HUES48 (cell line): ENCODE data around the gene C5orf22.

ENCODE experiments used
- H3K27ac ChIP-seq: one replicate; pipeline ENCODE4 v1.7.0; 2013; ENCODE audit warnings: low read depth, low read length, inconsistent platforms
- H3K27me3 ChIP-seq: 2 replicates; pipeline ENCODE4 v1.6.1; 2013; ENCODE audit warnings: mild to moderate bottlenecking, low read length; ENCODE audit not compliant: control insufficient read depth, insufficient read depth
- H3K36me3 ChIP-seq: 2 replicates; pipeline ENCODE4 v1.6.1; 2013; ENCODE audit warnings: low read length; ENCODE audit not compliant: control insufficient read depth, insufficient read depth
- H3K4me1 ChIP-seq: 2 replicates; pipeline ENCODE4 v1.6.1; 2013; ENCODE audit warnings: mild to moderate bottlenecking, low read length; ENCODE audit not compliant: control insufficient read depth, insufficient read depth
- H3K4me3 ChIP-seq: 2 replicates; pipeline ENCODE4 v1.5.1; 2013; ENCODE audit warnings: mild to moderate bottlenecking, low read depth, low read length
- H3K9ac ChIP-seq: 2 replicates; pipeline ENCODE4 v1.6.1; 2013; ENCODE audit warnings: mild to moderate bottlenecking, low read depth, low read length, moderate library complexity
- H3K9me3 ChIP-seq: 2 replicates; pipeline ENCODE4 v1.6.1; 2013; ENCODE audit warnings: low read length; ENCODE audit not compliant: control insufficient read depth, insufficient read depth

The C5orf22 gene

DNA sequence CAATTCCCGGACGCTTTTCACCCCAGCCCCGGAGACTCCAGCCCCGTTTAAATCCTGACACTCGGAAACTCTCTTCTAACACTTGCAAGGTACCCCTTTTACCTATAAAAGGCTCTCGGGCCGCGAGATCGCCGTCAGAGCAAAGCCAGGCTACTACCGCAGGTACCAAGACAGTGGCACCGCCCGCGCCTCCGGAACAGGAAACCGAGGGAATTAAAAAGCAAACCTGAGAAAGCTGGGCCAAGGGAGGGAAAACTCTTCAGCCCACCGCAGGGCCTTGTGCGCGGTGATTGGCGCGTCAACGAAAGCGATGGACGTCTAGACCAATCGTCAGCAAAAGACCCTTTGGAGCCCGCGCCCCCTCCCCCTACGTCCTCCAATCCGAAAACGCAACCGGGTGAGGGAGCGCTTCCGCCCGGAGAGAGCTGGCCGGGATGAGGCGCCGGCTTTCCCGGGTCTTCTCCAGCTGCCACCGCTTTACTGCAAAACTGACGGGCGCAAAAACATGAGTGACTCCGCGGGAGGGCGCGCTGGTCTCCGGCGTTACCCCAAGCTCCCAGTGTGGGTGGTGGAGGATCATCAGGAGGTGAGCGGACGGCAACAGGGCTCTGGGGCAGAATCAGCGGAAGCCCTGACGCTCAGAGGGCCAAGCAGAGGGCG, at the start of gene C5orf22, which contains the start of gene DROSHA:
Gene C5orf22 (plus strand): TSS at position 414 of the 660 bp plus-strand sequence. CDS start 92 bp downstream, at position 506.
Gene DROSHA (minus strand): TSS at position 206 of the 660 bp plus-strand sequence. CDS start 3,034 bp downstream, outside the sequence.
- peaks cover 56% of the 10 kb centered on the region for H3K36me3 ChIP-seq
- peaks cover 14% of the 10 kb centered on the region for H3K4me1 ChIP-seq
- no peaks in the 10 kb centered on the region for H3K9me3 ChIP-seq
- H3K9ac ChIP-seq: peak within 1 kb of the TSS; percentile 76
- H3K27ac ChIP-seq: peak within 1 kb of the TSS; percentile 88
- H3K27me3 ChIP-seq: no peaks in the 10 kb centered on the region
- H3K4me3 ChIP-seq: peak within 1 kb of the TSS; percentile 92

GRCh38 chr5:31485376-31486207, 46.5 kb upstream of the C5orf22 start:
- H3K27me3 ChIP-seq: no peaks in the 10 kb centered on the region
- peaks cover 81% of the 10 kb centered on the region for H3K36me3 ChIP-seq
- H3K9ac ChIP-seq: no peak overlapping the region
- no peaks in the 10 kb centered on the region for H3K4me1 ChIP-seq
- H3K9me3 ChIP-seq: no peaks in the 10 kb centered on the region
- H3K27ac ChIP-seq: no peak overlapping the region
- H3K4me3 ChIP-seq: no peak overlapping the region

DNA sequence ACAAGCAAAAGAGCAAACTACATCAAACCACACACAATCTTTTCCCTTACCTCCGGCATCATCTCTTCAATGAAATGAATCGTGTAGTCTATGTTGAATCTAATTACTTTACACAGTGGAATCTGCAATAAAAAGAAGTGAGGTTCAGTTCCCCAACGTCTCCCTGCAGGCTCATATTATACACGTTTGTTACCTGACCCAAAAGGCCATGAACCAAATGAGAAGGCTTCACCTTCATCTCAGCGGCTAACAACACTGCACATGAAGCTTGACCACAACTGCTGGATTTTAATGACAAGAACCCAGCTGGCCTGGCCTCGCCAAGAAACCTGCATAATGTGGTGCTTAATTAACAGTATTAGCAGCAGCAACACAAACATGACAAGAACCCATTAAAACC, 45.7 kb upstream of the C5orf22 start:
- Histone ChIP-seq H3K36me3 (peaks cover 84% of the 10 kb centered on the region), H3K27ac (no peak overlapping the region), H3K27me3 (no peaks in the 10 kb centered on the region), H3K9ac (no peak overlapping the region), H3K9me3 (no peaks in the 10 kb centered on the region), H3K4me1 (0 out of 2 replicates have a peak, but pooled peaks cover 3% of the 10 kb centered on the region), H3K4me3 (no peak overlapping the region)

GRCh38 chr5:31487506-31487905, 44.6 kb upstream of the C5orf22 start:
- 0 out of 2 replicates have a peak, but pooled peaks cover 4% of the 10 kb centered on the region for H3K4me1 ChIP-seq
- H3K9me3 ChIP-seq: no peaks in the 10 kb centered on the region
- peaks cover 86% of the 10 kb centered on the region for H3K36me3 ChIP-seq

DNA sequence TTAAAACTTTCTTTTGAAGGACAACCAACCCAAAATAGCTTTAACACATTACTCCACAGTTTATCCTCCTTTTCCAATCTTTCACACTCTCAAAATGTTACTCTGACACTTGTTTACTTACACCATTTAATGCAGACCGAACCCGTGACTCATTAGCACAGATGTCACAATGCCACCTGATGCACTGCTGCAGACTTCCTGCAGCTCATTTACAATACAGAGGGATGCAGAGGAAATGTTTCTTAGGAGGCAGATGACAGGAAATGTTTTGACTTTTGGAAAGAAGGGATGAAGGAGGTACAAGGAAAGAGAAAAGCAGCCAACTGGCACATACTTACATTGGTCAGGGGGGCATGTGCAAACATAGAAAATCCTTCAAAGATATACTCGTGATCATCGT, 39.2 kb upstream of the C5orf22 start:
- Histone ChIP-seq H3K4me1 (peaks cover 10% of the 10 kb centered on the region), H3K9ac (no peak overlapping the region), H3K27me3 (no peaks in the 10 kb centered on the region), H3K36me3 (peaks cover 90% of the 10 kb centered on the region), H3K4me3 (no peak overlapping the region), H3K27ac (peak overlapping the region; percentile 62), H3K9me3 (no peaks in the 10 kb centered on the region)

More at GRCh38 chr5:31487506-31487905, 44.6 kb upstream of the C5orf22 start:
- Histone ChIP-seq H3K4me3 (no peak overlapping the region), H3K27me3 (no peaks in the 10 kb centered on the region), H3K9ac (no peak overlapping the region), H3K27ac (no peak overlapping the region)

- H3K36me3 ChIP-seq: peaks cover 96% of the 10 kb centered on the region
Observed at GRCh38 chr5:31495336-31495735, 36.8 kb upstream of the C5orf22 start.

GRCh38 chr5:31496301-31496700, 35.8 kb upstream of the C5orf22 start:
- Histone ChIP-seq H3K4me1 (peaks cover 9% of the 10 kb centered on the region), H3K27ac (no peak overlapping the region), H3K4me3 (no peak overlapping the region), H3K36me3 (peaks cover 98% of the 10 kb centered on the region), H3K27me3 (no peaks in the 10 kb centered on the region), H3K9ac (no peak overlapping the region), H3K9me3 (no peaks in the 10 kb centered on the region)

More at GRCh38 chr5:31495336-31495735, 36.8 kb upstream of the C5orf22 start:
- Histone ChIP-seq H3K27me3 (no peaks in the 10 kb centered on the region), H3K4me3 (no peak overlapping the region), H3K4me1 (peaks cover 10% of the 10 kb centered on the region), H3K27ac (no peak overlapping the region), H3K9ac (no peak overlapping the region), H3K9me3 (no peaks in the 10 kb centered on the region)

GRCh38 chr5:31496891-31497290, 35.2 kb upstream of the C5orf22 start:
- Histone ChIP-seq H3K4me1 (peaks cover 6% of the 10 kb centered on the region), H3K36me3 (peaks cover 98% of the 10 kb centered on the region), H3K27ac (no peak overlapping the region), H3K9me3 (no peaks in the 10 kb centered on the region), H3K27me3 (no peaks in the 10 kb centered on the region), H3K4me3 (no peak overlapping the region), H3K9ac (no peak overlapping the region)

GRCh38 chr5:31500256-31500655, 31.8 kb upstream of the C5orf22 start:
- Histone ChIP-seq H3K9me3 (no peaks in the 10 kb centered on the region), H3K4me3 (no peak overlapping the region), H3K27ac (no peak overlapping the region), H3K36me3 (peaks cover 99% of the 10 kb centered on the region), H3K9ac (no peak overlapping the region), H3K27me3 (no peaks in the 10 kb centered on the region), H3K4me1 (no peaks in the 10 kb centered on the region)

- Histone ChIP-seq H3K27me3 (no peaks in the 10 kb centered on the region), H3K36me3 (peaks cover 92% of the 10 kb centered on the region)
Observed at GRCh38 chr5:31502506-31502905, 29.6 kb upstream of the C5orf22 start.

GRCh38 chr5:31504529-31504928, 27.6 kb upstream of the C5orf22 start:
- Histone ChIP-seq H3K9ac (no peak overlapping the region), H3K36me3 (peaks cover 93% of the 10 kb centered on the region)

More at GRCh38 chr5:31502506-31502905, 29.6 kb upstream of the C5orf22 start:
- Histone ChIP-seq H3K9me3 (no peaks in the 10 kb centered on the region), H3K9ac (no peak overlapping the region), H3K4me3 (no peak overlapping the region), H3K4me1 (no peaks in the 10 kb centered on the region), H3K27ac (no peak overlapping the region)

More at GRCh38 chr5:31504529-31504928, 27.6 kb upstream of the C5orf22 start:
- no peaks in the 10 kb centered on the region for H3K9me3 ChIP-seq
- H3K27ac ChIP-seq: no peak overlapping the region
- no peaks in the 10 kb centered on the region for H3K27me3 ChIP-seq
- H3K4me3 ChIP-seq: no peak overlapping the region
- H3K4me1 ChIP-seq: no peaks in the 10 kb centered on the region
